IMR-90 (cell line): ENCODE data around the gene MILR1. TPM values are rescaled to one million over a fixed set of nuclear protein-coding genes. Genes with fewer than 3 reads are reported as not detected.

Source experiments
- ATAC-seq: fragments of 200-7000 bp; cut with Tn5 transposase; 2 replicates; pipeline ENCODE4 v1.9.1; 2020; ENCODE audit warnings: low read depth, mild to moderate bottlenecking, moderate library complexity
- BruUV-seq: library from RNA; stranded (reverse); fragments of 400-500 nt; replicated peaks from 2 replicates; lab custom pipeline; 2021; lab: Mats Ljungman, UMichigan
- CTCF ChIA-PET: fragments of 300-600 bp; formaldehyde crosslinking; extraction: SDS; loops from one replicate; lab custom pipeline; 2021; ENCODE audit warnings: antibody characterized with exemption; lab: Yijun Ruan, JAX
- POLR2A ChIA-PET: fragments of 300-600 bp; sonication (Branson Sonifier 250); formaldehyde crosslinking; loops from one replicate; lab custom pipeline; 2022; ENCODE audit warnings: antibody characterized with exemption; ENCODE audit not compliant: unreplicated experiment; lab: Charles Lee
- DNase-seq: peaks from one replicate; pipeline ENCODE4 v3.0.0; 2013
- H2AFZ ChIP-seq: replicated peaks from 2 replicates; pipeline ENCODE3; 2013; ENCODE audit warnings: low read length, mild to moderate bottlenecking; ENCODE audit not compliant: poor library complexity
- H2AK5ac ChIP-seq: 2 replicates; pipeline ENCODE4 v1.6.1; 2013; ENCODE audit warnings: low read depth, low read length, inconsistent platforms
- H2AK9ac ChIP-seq: replicated peaks from 2 replicates; pipeline ENCODE3; 2013; ENCODE audit warnings: mild to moderate bottlenecking, low read depth, low read length, moderate library complexity; ENCODE audit not compliant: poor library complexity
- H2BK120ac ChIP-seq: 2 replicates; pipeline ENCODE4 v1.6.1; 2013; ENCODE audit warnings: low read depth, low read length, inconsistent platforms
- H2BK15ac ChIP-seq: 3 replicates; pipeline ENCODE4 v1.6.1; 2013; ENCODE audit warnings: low read depth, low read length, inconsistent platforms
- H2BK20ac ChIP-seq: 2 replicates; pipeline ENCODE4 v1.6.1; 2013; ENCODE audit warnings: low read depth, mild to moderate bottlenecking, inconsistent platforms, low read length, moderate library complexity
- H2BK5ac ChIP-seq: 2 replicates; pipeline ENCODE4 v1.6.1; 2013; ENCODE audit warnings: mild to moderate bottlenecking, low read depth, low read length, inconsistent platforms; ENCODE audit not compliant: poor library complexity, severe bottlenecking
- H3K14ac ChIP-seq: replicated peaks from 2 replicates; pipeline ENCODE4 v1.6.1; 2013; ENCODE audit warnings: low read depth, low read length, inconsistent platforms
- H3K18ac ChIP-seq: 2 replicates; pipeline ENCODE4 v1.6.1; 2013; ENCODE audit warnings: low read depth, low read length, control low read depth
- H3K23ac ChIP-seq: 2 replicates; pipeline ENCODE4 v1.6.1; 2013; ENCODE audit warnings: low read depth, low read length, inconsistent platforms
- H3K27ac ChIP-seq: 2 replicates; pipeline ENCODE4 v1.5.1; 2013; ENCODE audit warnings: mild to moderate bottlenecking, control low read depth, low read length; ENCODE audit not compliant: insufficient read depth
- H3K27me3 ChIP-seq: 2 replicates; pipeline ENCODE4 v1.6.1; 2013; ENCODE audit warnings: low read length; ENCODE audit not compliant: control insufficient read depth, insufficient read depth
- H3K36me3 ChIP-seq: 2 replicates; pipeline ENCODE4 v1.6.1; 2013; ENCODE audit warnings: low read length, mixed read lengths; ENCODE audit not compliant: control insufficient read depth, insufficient read depth
- H3K4ac ChIP-seq: 2 replicates; pipeline ENCODE4 v1.6.1; 2013; ENCODE audit warnings: low read depth, low read length, inconsistent platforms
- H3K4me1 ChIP-seq: 2 replicates; pipeline ENCODE4 v1.6.1; 2013; ENCODE audit warnings: low read length, mixed read lengths; ENCODE audit not compliant: control insufficient read depth, insufficient read depth
- H3K4me2 ChIP-seq: 2 replicates; pipeline ENCODE4 v1.6.1; 2013; ENCODE audit warnings: low read depth, mild to moderate bottlenecking, control low read depth, low read length, moderate library complexity
- H3K4me3 ChIP-seq: 2 replicates; pipeline ENCODE4 v1.5.1; 2013; ENCODE audit warnings: low read depth, mild to moderate bottlenecking, control low read depth, low read length, moderate library complexity; ENCODE audit not compliant: insufficient read depth
- H3K56ac ChIP-seq: 2 replicates; pipeline ENCODE4 v1.6.1; 2013; ENCODE audit warnings: low read length, inconsistent platforms; ENCODE audit not compliant: insufficient read depth; ENCODE audit errors: extremely low read depth
- H3K79me1 ChIP-seq, 2 experiments: 2 replicates each; pipeline ENCODE4 v1.6.1; 2013; ENCODE audit warnings: low read length in 2 of 2, inconsistent platforms in 1 of 2, low read depth in 1 of 2
- H3K9ac ChIP-seq: 2 replicates; pipeline ENCODE4 v1.6.1; 2013; ENCODE audit warnings: low read depth, low read length, control low read depth
- H3K9me1 ChIP-seq: 2 replicates; pipeline ENCODE4 v1.6.1; 2013; ENCODE audit warnings: low read length, inconsistent platforms; ENCODE audit not compliant: insufficient read depth
- H3K9me3 ChIP-seq: 2 replicates; pipeline ENCODE4 v1.6.1; 2013; ENCODE audit warnings: low read length; ENCODE audit not compliant: control insufficient read depth, insufficient read depth
- H4K20me1 ChIP-seq: 2 replicates; pipeline ENCODE4 v1.6.1; 2013; ENCODE audit warnings: low read length, inconsistent platforms; ENCODE audit not compliant: insufficient read depth
- H4K5ac ChIP-seq: 2 replicates; pipeline ENCODE4 v1.6.1; 2013; ENCODE audit warnings: mild to moderate bottlenecking, low read depth, low read length, control low read depth
- H4K8ac ChIP-seq, 2 experiments: 2 replicates each; pipeline ENCODE4 v1.6.1; 2013; ENCODE audit warnings: low read depth in 2 of 2, low read length in 2 of 2, control low read depth in 1 of 2, inconsistent platforms in 1 of 2
- H4K91ac ChIP-seq: 2 replicates; pipeline ENCODE4 v1.6.1; 2013; ENCODE audit warnings: low read depth, low read length, inconsistent platforms; ENCODE audit not compliant: insufficient read depth
- BHLHE40 ChIP-seq: fragments of 150-350 bp; IDR thresholded peaks from 2 replicates; pipeline ENCODE4 v1.6.1; 2016; ENCODE audit warnings: mild to moderate bottlenecking, low read depth, low read length
- CEBPB ChIP-seq: IDR thresholded peaks from 2 replicates; pipeline ENCODE4 v1.6.1; 2012; ENCODE audit warnings: low read depth, low read length, improper control_type of control experiment
- CHD1 ChIP-seq: IDR thresholded peaks from 2 replicates; pipeline ENCODE4 v1.6.1; 2012; ENCODE audit warnings: low read depth, low read length, improper control_type of control experiment
- FOS ChIP-seq: fragments of 150-350 bp; IDR thresholded peaks from 2 replicates; pipeline ENCODE4 v1.6.1; 2016; ENCODE audit warnings: low read depth, low read length
- MAFK ChIP-seq: IDR thresholded peaks from 2 replicates; pipeline ENCODE4 v1.6.1; 2012; ENCODE audit warnings: low read depth, low read length, improper control_type of control experiment
- MAZ ChIP-seq: IDR thresholded peaks from 2 replicates; pipeline ENCODE4 v1.6.1; 2012; ENCODE audit warnings: low read depth, mild to moderate bottlenecking, low read length, improper control_type of control experiment, moderate library complexity, borderline replicate concordance
- NFE2L2 ChIP-seq: fragments of 150-350 bp; IDR thresholded peaks from 2 replicates; pipeline ENCODE4 v1.6.1; 2016; ENCODE audit warnings: low read depth, mild to moderate bottlenecking, low read length
- RAD21 ChIP-seq: IDR thresholded peaks from 2 replicates; pipeline ENCODE4 v1.6.1; 2012; ENCODE audit warnings: low read length, improper control_type of control experiment
- RCOR1 ChIP-seq: IDR thresholded peaks from 2 replicates; pipeline ENCODE4 v1.6.1; 2012; ENCODE audit warnings: mild to moderate bottlenecking, low read length, improper control_type of control experiment; ENCODE audit not compliant: insufficient replicate concordance
- RFX5 ChIP-seq: IDR thresholded peaks from 2 replicates; pipeline ENCODE4 v1.8.0; 2012; ENCODE audit warnings: low read depth, mild to moderate bottlenecking, low read length, moderate library complexity
- SMC3 ChIP-seq: fragments of 150-350 bp; IDR thresholded peaks from 2 replicates; pipeline ENCODE4 v1.6.1; 2016; ENCODE audit warnings: low read depth, mild to moderate bottlenecking, antibody characterized with exemption, low read length, moderate library complexity
- WGBS, 2 experiments: methylation state at CpG; one replicate each; pipeline versions ENCODE4 v1.1.5 to v1.1.7; 2013; ENCODE audit warnings: missing lambda C conversion rate in 2 of 2; ENCODE audit not compliant: insufficient read length in 1 of 2; ENCODE audit errors: extremely low coverage in 2 of 2; 5-methylcytosine and 5-hydroxymethylcytosine counted together
- dilution Hi-C: fragments of 300-500 bp; cut with HindIII; formaldehyde crosslinking; loops from one replicate; pipeline ENCODE4 v1.14.3; 2018; ENCODE audit warnings: low sequenced_read_pairs; ENCODE audit not compliant: unreplicated experiment
- in situ Hi-C: fragments of 300-500 bp; cut with MboI; formaldehyde crosslinking; loops from 3 replicates; pipeline ENCODE4 v1.14.3; 2019; ENCODE audit warnings: low sequenced_read_pairs, inconsistent platforms, mixed read lengths
- intact Hi-C: fragments of 100-400 bp; cut with micrococcal nuclease; formaldehyde crosslinking; loops from 2 replicates; pipeline ENCODE4 v1.10.0; 2022
- polyA plus RNA-seq, 3 experiments: library from polyadenylated mRNA; depleted of rRNA; stranded (reverse); fragments of >200 nt; gene quantifications; 2 replicates each; pipeline ENCODE4 v1.2.3, GENCODE V29; 2012; ENCODE audit warnings: low replicate concordance in 1 of 3
- total RNA-seq: library from RNA; depleted of rRNA; stranded (reverse); fragments of >200 nt; gene quantifications from 2 replicates; pipeline ENCODE4 v1.2.3, GENCODE V29; 2012
- TF ChIP-seq, protein P1 (sequence below): fragments of 150-350 bp; IDR thresholded peaks from 2 replicates; pipeline ENCODE4 v1.6.1; 2017; ENCODE audit warnings: mild to moderate bottlenecking, antibody characterized with exemption, low read length, low read depth
- TF ChIP-seq, protein P2 (sequence below): conservative IDR thresholded peaks from 2 replicates; pipeline ENCODE4 v1.5.1; 2012; ENCODE audit warnings: mild to moderate bottlenecking, low read depth, low read length, improper control_type of control experiment
- TF ChIP-seq, protein P3 (sequence below): fragments of 150-350 bp; IDR thresholded peaks from 2 replicates; pipeline ENCODE4 v1.6.1; 2016; ENCODE audit warnings: low read depth, mild to moderate bottlenecking, low read length, moderate library complexity, borderline replicate concordance

MILR1 gene
- total and polyA plus RNA-seq, 2 of the 4 experiments (the other 2 are of a cell fraction), result 0.36 to 0.44 TPM

DNA sequence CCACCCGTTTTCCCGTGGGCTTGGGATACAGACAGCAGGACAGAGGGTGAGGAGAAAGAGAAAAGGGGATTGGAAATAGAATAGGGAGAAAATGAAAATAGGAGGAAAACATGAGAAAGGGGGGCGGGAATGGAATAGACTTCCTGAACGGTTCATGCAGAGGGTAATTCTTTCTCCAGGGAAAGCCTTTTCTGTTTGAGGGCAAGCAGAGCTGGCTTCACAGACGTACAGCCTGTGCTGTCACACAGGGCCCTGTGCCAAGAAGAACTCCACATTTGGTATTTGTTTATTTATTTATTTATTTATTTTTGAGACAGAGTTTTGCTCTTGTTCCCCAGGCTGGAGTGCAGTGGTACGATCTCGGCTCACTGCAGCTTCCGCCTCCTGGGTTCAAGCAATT lies 12.0 kb downstream of the MILR1 start:
- dilution Hi-C loops, result no loop called here

More for the DNA sequence above, 12.0 kb downstream of the MILR1 start:
- H3K79me1 ChIP-seq, result no peaks in the 10 kb centered on the region
- CTCF ChIA-PET, result no interaction called here
- H2BK120ac ChIP-seq, result no peak overlapping the region
- no TSS peak for BruUV-seq
- H3K4me2 ChIP-seq, result no peak overlapping the region
- POLR2A ChIA-PET, result no interaction called here
- H3K9me1 ChIP-seq, result peaks cover 11% of the 10 kb centered on the region; the same call in 1 of the 2 replicates
- H3K18ac ChIP-seq, result no peak overlapping the region
- H3K27ac ChIP-seq, result no peak overlapping the region
- H2AFZ ChIP-seq, result no peak overlapping the region
- in situ Hi-C loops (no loop called here), intact Hi-C loops (no loop called here)
- peaks cover 8% of the 10 kb centered on the region for H3K4me1 ChIP-seq
- H2BK15ac ChIP-seq, result no peak overlapping the region
- no peak overlapping the region for H4K8ac ChIP-seq
- H3K9me3 ChIP-seq, result no peaks in the 10 kb centered on the region
- ATAC-seq (no peak), DNase-seq (no peak)
- no peaks in the 10 kb centered on the region for H3K36me3 ChIP-seq
- no peak overlapping the region for H3K23ac ChIP-seq
- no peak overlapping the region for H2BK20ac ChIP-seq
- no peak overlapping the region for H3K4me3 ChIP-seq
- no CpG with 5 or more reads among the region's 8 CpGs for WGBS, 2 experiments
- no peak overlapping the region for H3K9ac ChIP-seq
- no peak for TF ChIP-seq RFX5
- TF ChIP-seq RCOR1, result no peak
- TF ChIP-seq, protein P1, sequence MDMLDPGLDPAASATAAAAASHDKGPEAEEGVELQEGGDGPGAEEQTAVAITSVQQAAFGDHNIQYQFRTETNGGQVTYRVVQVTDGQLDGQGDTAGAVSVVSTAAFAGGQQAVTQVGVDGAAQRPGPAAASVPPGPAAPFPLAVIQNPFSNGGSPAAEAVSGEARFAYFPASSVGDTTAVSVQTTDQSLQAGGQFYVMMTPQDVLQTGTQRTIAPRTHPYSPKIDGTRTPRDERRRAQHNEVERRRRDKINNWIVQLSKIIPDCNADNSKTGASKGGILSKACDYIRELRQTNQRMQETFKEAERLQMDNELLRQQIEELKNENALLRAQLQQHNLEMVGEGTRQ, result no peak
- no peak for TF ChIP-seq FOS
- TF ChIP-seq NFE2L2, result no peak
- TF ChIP-seq MAZ, result no peak
- TF ChIP-seq, protein P2, sequence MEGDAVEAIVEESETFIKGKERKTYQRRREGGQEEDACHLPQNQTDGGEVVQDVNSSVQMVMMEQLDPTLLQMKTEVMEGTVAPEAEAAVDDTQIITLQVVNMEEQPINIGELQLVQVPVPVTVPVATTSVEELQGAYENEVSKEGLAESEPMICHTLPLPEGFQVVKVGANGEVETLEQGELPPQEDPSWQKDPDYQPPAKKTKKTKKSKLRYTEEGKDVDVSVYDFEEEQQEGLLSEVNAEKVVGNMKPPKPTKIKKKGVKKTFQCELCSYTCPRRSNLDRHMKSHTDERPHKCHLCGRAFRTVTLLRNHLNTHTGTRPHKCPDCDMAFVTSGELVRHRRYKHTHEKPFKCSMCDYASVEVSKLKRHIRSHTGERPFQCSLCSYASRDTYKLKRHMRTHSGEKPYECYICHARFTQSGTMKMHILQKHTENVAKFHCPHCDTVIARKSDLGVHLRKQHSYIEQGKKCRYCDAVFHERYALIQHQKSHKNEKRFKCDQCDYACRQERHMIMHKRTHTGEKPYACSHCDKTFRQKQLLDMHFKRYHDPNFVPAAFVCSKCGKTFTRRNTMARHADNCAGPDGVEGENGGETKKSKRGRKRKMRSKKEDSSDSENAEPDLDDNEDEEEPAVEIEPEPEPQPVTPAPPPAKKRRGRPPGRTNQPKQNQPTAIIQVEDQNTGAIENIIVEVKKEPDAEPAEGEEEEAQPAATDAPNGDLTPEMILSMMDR, result no peak
- TF ChIP-seq MAFK, result no peak
- TF ChIP-seq, protein P3, sequence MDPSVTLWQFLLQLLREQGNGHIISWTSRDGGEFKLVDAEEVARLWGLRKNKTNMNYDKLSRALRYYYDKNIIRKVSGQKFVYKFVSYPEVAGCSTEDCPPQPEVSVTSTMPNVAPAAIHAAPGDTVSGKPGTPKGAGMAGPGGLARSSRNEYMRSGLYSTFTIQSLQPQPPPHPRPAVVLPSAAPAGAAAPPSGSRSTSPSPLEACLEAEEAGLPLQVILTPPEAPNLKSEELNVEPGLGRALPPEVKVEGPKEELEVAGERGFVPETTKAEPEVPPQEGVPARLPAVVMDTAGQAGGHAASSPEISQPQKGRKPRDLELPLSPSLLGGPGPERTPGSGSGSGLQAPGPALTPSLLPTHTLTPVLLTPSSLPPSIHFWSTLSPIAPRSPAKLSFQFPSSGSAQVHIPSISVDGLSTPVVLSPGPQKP, result no peak
- TF ChIP-seq RAD21, result no peak
- TF ChIP-seq SMC3, result no peak
- TF ChIP-seq CHD1, result no peak
- no peak for TF ChIP-seq CEBPB
- TF ChIP-seq BHLHE40, result no peak
- no peaks in the 10 kb centered on the region for H4K20me1 ChIP-seq
- no peak overlapping the region for H2AK9ac ChIP-seq
- no peak overlapping the region for H2AK5ac ChIP-seq
- H3K27me3 ChIP-seq, result no peaks in the 10 kb centered on the region; the same call in none of the 2 replicates
- no peak overlapping the region for H4K5ac ChIP-seq
- no peak overlapping the region for H3K56ac ChIP-seq
- no peak overlapping the region for H4K91ac ChIP-seq
- H3K4ac ChIP-seq, result no peak overlapping the region
- no peak overlapping the region for H3K14ac ChIP-seq
- H2BK5ac ChIP-seq, result no peak overlapping the region
